Fibroblast of peridontal ligament (primary cell): ENCODE measurements around the gene AATK.
A peak's percentile ranks its signal among the peaks of the same experiment; 100 is the strongest.

Experiments used
- DNase-seq: peaks from one replicate; pipeline ENCODE4 v3.0.0-alpha.2; 2010; ENCODE audit errors: extremely low read depth

AATK gene

DNA sequence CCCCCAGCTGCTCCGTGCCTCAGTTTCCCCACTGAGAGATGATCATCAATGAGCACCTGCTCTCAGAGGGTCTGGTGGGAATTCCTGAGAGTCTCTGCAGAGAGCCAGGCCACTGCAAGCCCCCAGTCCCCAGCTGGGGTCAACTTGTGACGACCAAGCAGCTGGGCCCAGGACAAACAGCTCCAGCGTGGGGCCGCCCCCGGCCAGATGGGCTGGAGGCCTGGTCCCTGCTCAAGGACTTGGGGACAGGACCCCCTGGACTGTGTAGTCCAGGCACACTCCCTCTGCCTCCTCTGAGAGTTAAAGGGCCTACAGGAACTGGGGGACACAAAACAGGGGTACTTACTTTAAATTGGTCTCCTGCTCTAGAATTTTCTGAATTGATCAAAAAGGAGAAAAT is 16.6 kb upstream of the AATK start:
- no peak for DNase-seq

DNA sequence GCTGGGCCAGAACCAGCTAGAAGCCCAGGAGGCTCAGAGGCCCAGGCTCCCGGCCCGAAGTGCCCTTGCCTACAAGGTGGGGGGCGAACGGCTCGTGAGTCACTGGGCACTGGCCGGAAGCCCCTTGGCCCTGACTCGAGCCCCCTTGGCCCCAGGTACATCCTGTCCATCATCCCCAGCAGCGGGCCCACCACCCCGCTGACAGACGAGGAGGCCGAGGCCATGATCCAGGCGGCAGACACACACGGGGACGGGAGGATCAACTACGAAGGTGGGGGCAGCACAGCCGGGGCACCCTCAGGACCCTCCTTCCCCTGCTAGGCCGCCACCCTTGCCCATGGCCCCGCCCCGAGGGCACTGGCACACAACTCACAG is 15.8 kb upstream of the AATK start:
- no peak for DNase-seq

DNA sequence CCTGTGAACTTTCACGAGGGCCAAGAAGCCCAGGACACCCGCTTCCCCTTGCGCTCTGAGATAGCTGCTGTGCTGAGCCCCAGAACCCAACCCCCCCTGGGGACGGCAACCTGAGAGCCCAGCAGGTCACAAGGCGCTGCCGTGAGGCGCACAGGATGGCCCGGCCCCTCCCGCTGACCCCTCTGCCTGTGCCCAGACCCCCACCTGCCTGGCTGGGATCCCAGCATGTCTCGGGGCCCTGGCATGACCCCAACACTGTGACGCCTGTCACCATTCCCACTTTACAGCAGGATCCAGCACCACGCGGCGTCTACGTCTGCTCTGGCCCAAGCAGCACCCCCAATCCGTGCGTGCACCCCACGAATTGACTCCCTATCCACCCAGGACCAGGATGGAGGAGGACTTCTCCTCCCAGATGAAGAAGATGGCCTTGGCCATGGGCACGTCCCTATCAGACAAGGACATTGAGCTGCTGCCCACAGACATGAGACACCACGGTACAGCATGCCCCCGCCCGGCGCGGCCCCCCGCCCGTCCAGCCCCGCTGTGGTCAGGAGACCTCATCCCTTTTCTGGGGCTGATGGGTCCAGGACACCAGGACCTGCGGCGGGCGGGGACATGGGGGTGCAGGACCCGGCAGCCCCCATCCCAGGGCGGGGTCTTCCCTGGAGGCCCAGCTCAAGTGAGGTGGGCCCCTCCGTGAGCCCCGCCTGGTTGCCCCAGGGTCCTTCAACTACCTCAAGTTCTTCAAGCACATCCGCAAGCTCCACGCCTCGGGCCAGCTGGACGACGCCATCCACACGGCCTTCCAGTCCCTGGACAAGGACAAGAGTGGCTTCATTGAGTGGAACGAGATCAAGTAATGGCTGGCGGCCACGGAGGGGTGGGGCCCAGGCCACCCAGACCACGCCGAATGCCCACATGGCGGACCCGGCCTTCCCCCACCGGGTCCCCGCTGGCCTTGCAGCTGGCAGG is 15.1 kb upstream of the AATK start:
- no peak for DNase-seq

DNA sequence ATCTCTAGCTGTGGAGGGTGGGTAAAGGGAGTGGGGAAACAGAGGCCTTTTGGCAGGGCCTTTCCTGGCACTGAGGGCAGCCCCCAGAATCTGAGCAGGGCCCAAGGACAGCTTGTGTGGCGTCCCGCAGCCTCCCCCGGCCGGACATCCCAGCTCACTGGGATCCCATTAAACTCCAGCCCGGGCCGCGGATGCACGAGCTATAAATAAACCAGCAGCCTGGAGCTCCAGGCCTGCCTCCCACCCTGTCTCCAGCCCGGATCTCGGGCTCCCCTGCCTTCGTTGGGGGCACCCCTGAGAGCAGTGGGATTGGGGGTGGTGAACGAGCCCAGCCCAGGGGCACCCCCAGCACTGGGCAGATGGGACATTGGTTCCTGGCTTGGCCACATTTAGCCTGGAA is 13.8 kb upstream of the AATK start:
- DNase-seq, result no peak

DNA sequence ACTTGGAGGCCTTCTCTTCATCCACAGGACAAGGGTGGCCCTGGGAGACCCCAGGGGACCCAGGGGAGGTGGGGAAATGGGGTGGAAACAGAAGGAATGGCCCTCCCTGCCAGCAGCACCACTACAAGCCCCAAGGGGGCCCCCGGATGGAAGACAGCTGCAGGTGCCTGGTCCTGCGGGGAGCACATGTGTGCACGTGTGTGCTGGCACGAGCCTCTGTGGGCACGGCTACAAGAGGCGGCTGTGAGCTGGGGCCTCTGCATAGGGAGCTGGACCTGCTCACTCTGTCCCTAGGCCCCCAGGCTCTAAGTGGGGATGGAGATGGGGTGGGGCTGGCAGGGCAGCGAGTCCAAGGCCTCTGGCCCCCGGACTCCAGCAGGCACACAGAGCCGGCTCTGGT is 13.2 kb upstream of the AATK start:
- no peak for DNase-seq

DNA sequence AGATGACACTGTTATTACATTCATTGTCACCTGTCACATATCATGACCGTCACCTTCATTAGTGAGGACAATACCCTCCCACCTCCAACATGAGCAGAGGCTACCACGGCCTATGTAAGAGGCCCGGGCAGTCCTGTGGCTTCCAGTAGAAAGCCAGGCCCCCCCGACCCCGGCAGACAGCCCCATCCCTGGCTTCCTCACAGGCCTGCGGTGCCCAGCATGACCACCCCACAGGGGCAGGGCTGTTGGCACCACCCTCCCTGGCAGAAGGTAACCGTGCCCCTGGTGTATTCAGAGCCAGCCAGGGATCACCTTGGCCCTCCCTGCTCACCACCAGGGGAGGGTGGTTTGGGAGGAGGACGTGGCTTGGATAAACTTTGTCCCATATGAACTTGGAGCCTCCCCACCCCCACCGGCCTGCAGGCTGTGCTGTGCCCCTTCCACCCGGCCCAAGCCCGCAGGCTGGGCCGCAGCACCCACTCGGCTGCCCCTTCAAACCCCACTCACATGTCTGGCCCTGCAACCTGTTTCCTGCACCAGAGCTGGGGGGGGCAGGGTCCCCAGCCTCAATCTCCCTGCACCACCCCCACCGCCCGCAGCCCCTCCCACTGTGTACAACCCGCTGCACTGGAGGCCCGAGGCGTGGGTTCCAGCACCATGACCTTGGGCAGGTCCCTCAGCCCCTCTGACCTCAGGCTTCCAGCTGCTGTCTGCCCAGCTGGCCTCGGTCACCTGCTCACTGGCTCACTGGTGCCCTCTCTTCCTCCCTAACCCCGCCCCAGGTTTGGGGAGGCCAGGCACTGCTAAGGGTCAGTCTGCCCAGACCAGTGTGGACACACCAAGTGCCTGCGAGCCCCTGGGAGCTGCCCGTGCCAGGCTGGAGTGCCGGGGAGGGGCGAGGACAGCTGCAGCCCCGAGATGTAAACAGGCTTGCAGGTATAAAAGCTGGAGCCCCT is 12.4 kb upstream of the AATK start:
- no peak for DNase-seq

DNA sequence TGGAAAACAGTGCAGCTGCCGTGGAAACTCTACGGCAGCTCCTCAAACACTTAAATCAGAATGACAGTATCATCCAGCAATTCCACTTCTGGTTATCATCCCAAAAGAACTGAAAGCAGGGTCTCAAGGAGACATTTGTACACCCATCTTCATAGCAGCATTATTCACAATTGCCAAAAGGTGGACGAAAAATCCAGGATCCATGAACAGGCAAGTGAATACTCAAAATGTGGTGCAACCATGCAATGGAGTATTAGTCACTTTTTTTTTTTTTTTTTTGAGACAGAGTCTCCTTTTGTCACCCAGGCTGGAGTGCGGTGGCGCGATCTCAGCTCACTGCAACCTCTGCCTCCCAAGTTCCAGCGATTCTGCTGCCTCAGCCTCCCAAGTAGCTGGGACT is 10.6 kb upstream of the AATK start:
- peak; percentile 13 for DNase-seq

DNA sequence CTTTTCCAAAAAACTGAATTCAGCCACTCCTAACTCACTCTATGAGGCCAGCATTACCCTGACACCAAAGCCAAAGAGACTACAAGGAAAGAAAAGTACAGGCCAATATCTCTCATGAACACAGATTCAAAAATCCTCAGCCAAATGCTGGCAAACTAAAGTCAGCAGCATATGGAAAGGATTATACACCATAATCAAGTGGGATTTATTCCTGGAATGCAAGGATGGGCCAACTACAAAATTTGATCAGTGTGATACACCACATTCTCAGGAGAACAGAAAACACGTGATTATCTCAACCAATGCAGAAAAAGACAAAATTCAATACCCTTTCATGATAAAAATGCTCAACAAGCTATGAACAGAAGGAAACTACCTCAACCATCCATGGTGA is 7.7 kb upstream of the AATK start:
- peak; percentile 95 for DNase-seq

DNA sequence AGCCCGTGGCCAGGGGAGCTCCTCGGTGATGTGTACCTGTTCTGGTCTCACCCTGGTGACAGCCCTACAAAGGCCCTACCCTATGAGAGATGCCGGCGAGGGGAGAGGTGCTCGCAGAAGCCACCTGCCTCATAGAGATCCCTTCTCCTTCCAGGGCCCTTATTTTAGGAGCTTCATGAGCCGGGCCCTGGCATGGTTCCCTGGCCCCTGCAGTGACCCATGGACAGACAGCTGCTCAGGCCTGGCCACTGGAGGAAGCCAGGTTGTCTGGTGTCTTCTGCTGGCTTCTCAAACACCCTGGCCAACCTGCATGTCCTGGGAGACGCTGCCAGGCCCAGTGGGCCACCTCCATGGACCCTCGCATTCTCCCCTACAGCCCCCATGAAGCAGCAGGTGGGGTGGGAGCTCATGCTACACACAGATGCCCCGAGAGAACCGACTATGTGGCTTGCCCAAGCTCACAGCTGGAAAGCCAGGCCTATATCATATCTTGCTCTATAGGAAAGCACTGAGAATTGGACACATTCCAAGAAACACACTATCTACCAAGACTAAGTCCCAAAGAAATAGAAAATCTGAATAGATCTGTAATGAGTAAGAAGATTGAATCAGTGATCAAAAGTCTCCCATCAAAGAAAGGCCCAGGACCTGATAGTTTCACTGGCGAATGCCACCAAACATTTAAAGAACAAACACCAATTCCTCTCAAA is 7.2 kb upstream of the AATK start:
- no peak for DNase-seq

DNA sequence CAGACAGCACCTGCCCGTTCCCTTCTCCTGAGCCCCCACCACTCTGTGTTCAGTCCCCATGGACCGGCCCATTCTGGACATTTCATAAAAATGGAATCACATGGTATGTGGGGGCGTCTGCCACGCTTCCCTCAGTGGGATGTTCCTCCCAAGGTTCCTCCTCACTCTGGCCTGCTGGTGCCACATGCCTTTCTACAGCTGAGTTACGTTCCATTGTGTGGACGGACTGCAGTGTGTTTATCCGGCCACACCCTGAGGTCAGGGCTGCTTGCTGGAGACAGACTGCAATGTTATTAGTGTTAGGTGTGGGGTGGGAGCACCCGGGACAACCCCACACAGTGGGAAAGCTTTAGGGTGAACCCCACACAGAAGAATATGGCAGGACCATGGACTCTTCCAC is 5.9 kb upstream of the AATK start:
- DNase-seq, result peak; percentile 6

DNA sequence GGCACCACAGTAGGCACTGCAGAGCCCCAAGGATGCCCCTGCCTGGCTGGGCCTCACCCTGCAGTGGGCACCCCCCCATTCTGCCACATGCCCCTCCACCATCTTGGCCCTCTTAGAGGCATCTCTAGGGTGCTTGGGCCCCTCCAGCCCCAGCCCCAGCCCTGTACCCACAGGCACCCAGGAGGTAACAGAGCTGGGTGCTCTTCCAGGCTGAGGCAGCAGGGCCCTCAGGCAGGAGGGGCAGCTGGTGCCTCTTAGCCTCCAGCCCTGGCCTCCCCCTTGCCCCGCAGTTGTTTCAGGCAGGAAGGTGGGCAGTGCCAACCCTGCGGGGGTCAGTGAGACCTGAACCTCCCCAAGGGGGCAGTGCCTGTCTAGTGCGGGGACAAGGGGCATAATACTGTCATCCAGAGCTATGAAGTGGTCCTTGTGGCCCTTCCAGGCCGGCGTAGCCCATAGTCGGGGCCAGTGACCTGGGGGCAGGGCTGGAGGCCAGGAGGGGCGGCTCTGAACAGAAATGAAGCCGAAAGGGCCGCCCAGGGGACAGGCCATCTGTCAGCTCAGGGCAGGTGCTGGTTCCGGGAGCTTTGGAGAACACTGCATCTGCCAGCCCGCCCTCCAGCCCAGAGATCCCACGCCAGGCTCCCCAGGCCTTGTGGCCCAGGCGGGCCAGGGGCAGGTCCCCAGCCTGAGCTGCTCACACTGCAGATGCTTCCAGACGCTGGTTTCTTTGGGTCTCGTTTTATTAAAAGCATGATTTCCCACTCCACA is 4.9 kb upstream of the AATK start:
- no peak for DNase-seq

DNA sequence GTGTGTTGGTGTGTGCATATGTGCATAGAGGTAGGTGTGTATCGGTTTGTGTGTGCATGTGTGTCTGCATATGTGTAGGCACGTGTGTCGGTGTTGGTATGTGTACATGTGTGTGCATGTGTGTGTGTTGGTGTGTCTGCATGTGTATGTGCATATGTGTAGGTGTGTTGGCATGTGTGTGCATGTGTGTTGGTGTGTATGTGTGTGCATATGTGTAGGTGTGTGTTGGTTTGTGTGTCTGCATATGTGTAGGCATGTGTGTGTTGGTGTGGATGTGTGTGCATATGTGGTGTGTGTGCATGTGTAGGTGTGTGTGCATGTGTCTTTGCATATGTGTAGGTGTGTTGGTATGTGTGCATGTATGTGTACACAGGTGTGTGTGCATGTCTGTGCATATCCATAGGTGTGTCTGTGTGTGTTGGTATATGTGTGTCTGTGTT is 3.9 kb upstream of the AATK start:
- no peak for DNase-seq

DNA sequence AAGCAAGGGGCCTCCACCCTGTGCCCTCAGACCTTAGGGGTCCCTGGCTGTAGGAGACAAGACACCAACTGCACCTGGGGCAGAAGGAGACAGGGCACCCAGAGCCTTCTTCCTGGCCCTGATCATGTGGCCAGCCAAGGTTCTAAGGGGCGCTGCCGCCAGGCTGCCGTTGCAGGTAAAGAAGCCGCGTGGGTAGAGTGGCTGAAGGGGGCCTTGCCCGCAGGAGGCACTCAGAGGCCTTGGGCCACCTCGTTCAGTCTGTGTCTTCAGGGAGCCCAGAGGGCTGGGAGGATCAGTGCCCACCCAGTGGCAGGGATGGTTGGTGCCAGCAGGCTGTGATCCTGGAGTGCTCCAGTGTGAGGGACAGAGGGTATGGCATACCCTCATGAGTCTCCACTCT is 1.6 kb upstream of the AATK start:
- no peak for DNase-seq

DNA sequence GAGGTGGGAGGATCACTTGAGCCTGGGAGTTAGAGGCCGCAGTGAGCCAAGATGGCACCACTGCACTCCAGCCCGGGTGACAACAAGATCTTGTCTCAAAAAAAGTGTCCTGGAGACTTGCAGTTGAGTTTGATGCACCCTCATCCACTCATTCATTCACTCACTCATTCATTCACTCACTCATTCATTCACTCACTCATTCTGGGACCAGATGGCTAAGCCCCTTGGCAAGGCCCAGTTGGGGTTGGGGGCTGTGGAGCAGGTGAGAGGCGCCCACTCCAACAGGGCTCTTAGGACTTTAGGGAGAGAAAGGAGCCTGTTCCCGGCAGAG is 1.1 kb upstream of the AATK start:
- DNase-seq, result no peak

DNA sequence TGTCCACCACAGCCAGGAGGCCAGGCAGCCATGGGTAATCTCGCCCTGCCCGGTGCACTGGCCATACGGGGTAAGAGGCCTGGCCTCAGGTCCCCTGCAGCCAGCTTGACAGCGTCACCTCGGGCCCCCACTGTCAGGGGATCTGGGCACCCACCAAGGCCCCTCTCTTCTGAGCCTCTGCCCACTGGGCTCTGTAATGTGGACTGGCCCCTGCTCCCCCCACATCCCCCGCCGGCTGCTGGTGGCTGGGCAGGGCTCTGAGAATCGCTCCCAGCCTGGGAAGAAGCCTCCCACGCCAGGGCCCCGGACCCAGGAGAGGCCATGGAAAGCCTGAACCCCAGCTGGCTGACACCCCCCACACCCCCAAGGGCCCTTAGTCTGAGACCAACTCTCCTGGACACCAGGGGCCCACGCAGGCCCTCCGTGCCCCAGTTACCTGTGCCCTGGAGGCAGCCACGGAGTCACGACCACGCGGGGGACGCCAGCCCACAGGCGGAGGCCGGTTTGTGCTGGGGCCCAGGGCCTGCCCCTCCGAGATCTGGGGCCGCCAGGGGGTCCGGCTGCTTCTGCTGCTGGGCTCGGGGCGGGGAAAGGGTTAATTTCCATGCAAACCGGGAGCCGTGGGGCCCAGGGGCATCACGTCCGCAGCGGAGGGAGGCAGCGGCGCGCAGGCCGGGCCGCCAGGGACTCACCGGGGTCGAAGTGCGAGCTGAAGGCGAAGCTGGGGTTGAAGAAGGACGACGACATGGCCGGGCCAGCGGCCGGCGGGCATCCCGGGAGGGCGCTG is 582 bp downstream of the AATK start, which contains the start of gene PVALEF:
TSS of gene PVALEF (plus strand) at position 262 of the 787 bp plus-strand sequence. CDS start 15,720 bp downstream, outside the sequence.
- no peak for DNase-seq

DNA sequence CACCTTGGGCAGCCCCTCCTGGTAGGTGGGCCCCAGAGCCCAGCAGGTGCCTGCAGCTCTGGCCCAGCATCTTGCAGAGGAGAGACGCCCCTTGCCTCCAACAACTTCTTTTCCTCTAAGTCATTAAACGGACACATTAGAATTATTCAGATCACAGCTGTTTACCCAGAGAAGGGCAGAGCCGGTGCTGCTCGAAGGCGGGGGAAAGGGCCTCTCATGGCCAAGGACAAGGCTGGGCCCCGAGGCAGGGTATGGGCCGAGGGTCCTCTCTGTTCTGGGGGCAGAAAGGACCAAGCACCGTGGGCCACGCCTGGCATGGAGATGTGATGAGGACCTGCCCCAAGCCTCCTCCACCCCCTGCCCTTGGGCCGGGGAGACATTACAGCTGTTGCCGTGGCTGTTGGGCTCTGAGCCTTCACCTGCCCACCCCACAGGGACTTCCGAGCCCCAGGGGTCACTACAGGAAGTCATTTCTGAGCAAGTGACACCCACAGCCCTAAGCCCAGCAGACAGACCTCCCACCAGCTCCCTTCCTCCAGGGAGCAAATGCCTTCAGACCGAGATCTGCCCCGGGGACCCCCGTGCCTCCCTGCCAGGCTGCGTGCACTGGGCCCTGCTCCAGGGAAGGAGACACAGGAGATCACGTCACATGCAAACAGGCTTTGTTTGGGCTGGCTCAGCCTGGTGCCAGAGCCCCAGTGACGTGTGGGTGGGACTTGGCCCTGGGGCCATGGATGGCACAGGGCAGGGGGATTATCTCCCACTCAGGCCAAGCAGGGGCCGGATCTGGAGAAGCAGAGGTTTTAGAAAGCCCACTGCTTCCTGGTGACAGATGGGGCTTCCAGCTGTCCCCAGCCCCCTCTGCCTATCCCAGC is 1.4 kb downstream of the AATK start:
- DNase-seq, result no peak

DNA sequence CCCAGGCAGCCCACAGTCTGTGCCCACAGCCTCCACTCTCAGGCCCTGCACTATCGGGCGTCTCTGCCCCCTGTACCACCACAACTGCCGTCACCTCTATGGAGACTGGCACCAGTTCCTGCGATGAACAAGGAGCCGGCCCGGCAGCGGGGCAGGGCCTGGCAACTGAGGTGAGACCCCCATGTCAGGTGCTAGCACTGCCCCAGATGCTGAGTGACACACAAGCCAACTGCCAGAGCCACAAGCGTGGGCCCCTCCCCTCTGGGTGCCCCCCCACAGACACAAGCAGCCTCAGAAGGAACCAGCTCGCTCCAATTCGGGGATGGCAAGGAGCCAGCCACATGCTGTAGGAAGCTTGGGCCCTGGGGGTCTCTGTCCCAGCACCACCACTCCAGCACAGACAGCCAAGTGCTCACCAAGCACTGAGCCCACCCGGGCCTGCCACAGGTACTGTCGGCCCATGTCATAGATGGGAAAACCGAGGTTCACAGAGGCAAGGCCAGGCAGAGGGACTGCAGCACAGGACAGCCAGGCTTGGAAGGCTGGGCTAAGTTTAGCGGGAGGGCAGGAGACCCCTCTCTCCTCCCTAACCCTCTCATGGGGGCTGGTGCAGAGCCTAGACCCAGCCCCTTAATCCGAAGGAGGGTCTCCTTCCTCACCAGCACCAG is 2.2 kb downstream of the AATK start:
- DNase-seq, result no peak

DNA sequence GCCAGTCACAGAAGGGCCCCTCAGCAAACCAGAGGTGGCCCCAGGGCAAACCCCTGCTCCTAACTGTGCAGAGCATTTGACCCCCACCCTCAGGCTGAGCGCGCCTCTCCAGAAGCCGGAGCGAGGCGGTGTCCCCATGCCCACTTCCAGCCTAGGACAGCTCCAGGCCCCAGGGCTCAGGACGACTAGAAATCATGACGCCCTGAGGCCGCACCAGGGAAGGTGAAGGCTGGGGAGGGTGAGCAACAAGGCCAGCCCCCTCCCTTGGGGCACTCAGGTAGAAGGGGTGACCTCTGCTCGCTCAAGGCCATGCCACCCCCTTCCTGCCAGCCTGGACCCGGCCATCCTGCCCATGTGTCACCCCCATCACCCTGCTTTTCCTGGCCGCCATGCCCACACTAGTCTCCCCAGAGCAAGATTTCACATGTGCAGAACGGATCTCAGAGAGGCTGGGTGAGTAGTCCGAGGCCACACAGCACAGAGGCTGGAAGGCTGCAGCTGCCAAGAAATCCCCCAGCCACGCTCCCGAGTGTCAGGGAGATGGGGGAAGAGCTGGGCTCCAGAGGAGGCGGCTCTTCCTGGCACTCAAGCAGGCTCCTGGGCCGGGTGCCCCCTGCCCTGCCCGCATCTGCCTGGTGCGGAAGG is 2.8 kb downstream of the AATK start:
- DNase-seq, result no peak
